NCI-H526 treated with DMSO at 0.1 percent for 48 hours (cell line): Measurements from ENCODE around the gene VWA7.
A peak's percentile ranks its signal among the peaks of the same experiment; 100 is the strongest.

Source experiments
- DNase-seq: peaks from one replicate; lab custom pipeline; 2025; lab: John Stamatoyannopoulos, UW

The VWA7 gene

GRCh38 chr6:31752739-31753319, 24.3 kb downstream of the VWA7 start:
- DNase-seq = no peak

GRCh38 chr6:31750411-31751022, 26.6 kb downstream of the VWA7 start:
- no peak for DNase-seq

DNA sequence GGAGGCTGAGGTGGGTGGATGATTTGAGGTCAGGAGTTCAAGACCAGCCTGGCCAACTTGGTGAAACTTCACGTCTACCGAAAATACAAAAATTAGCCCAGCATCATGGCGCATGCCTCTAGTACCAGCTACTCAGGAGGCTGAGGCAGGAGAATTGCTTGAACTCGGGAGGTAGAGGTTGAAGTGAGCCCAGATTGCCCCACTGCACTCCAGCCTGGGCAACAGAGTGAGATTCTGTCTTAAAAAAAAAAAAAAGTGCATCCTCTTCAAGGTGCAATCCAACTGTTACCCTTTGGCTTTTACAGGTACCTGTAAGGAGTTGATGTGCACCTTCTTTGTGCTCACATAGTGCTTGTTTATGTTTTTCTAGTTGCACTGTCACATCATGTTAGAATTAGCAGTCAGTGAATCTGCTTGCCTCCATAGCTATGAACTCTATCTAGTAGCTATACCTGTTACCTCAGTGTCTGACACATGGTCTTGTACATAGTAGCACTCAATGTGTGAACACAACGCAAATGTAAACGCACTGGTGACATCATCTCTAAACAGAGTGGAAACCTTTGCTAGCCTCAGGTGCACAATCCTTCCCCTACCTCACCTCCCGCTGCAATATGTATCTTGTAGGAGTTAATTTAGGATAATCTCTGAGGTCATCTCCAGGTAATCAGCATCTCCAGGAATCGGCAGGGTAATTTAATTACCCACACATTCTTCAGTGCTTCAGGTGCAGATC, 27.7 kb downstream of the VWA7 start:
- no peak for DNase-seq

- no peak for DNase-seq
Observed at GRCh38 chr6:31744422-31744821, 32.7 kb downstream of the VWA7 start.

DNA sequence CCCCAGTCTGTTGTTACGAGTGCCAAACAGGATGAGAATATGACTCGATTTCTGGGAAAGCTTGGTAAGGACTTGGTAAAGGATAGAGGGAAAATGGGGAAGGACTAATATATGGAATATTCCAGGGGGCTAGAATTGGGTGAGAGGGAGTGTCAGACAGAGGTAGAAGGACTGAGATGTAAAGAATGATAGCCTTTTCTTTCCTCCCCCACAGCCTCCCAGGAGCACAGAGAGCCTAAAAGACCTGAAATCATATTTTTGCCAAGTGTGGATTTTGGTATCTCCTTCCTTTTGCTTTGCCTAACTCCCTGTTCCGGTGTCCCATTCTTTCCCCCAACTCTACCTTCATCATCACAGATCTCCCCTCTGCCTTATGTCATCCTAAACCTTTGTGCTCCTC, 34.2 kb downstream of the VWA7 start:
- no peak for DNase-seq

DNA sequence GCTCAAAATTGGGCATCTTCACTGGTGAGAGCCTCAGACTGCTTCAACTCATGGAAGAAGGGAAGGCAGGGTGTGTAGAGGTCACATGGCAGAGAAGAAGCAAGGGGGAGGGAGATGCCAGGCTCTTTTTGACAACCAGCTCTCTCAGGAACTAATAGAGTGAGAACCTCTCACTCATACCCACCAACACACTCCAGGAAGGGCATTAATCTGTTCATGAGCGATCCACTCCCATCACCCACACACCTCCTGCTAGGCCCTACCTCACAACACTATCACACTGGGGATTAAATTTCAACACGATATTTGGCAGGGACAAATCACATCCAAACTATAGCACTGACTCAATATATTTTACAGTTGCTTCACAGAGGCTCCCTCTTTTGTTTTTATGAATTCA, 35.3 kb downstream of the VWA7 start:
- no peak for DNase-seq

- DNase-seq = no peak
Observed at GRCh38 chr6:31740397-31741223, 36.5 kb downstream of the VWA7 start.

GRCh38 chr6:31739639-31740396, 37.3 kb downstream of the VWA7 start, which contains the start of gene MSH5:
TSS of gene MSH5 (plus strand) at chr6:31740005. CDS start at chr6:31740467, 462 bp downstream.
- DNase-seq = peak; percentile 97

DNA sequence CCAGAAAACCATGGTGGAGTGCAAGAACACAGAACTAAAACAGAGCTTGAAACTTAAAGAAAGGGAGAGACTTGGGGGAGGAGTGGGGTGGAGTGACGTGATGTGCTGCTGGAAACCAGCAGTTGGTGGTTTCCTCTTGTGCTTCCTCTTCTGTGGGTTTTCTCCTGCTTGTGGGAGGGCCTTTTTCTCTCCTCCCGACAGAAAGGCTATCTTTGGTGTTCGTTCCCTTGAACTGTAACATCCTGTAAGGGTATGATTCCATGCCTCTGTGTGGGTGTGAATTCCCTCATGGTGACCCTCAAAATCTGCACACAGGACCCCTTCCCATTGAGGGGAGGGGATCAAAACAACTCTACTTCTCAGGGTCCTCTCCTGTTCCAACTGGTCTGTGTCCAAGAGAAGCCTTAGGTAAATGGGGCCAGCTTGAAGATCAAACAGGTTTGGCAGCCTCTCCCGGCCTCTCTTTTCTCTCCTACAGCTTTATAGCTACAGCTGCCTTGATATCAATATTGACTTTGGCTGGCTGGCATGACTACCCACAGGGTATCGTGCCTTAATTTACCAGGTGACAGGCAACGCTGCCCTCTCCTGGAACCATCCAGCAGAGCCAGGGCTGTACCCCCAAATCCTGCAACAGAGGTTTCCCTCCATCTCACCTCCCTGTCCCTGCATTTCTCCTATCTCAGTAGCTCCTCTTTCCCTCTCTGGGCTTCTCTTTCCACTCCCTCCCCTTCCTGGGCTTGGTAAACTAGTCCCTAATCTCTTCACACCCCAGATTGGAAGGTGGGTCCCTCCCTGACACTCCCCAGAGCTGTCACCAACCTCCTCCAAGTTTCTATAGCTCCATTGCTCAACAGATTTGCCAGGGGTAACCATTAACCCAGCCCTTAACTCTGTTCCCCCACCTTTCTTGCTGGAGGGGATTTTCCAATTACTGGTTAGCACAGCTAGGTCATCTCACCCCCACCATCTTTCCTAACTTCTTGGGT, 38.8 kb downstream of the VWA7 start:
- peak; percentile 48 for DNase-seq

- no peak for DNase-seq
Observed at GRCh38 chr6:31737315-31737990, 39.7 kb downstream of the VWA7 start.

DNA sequence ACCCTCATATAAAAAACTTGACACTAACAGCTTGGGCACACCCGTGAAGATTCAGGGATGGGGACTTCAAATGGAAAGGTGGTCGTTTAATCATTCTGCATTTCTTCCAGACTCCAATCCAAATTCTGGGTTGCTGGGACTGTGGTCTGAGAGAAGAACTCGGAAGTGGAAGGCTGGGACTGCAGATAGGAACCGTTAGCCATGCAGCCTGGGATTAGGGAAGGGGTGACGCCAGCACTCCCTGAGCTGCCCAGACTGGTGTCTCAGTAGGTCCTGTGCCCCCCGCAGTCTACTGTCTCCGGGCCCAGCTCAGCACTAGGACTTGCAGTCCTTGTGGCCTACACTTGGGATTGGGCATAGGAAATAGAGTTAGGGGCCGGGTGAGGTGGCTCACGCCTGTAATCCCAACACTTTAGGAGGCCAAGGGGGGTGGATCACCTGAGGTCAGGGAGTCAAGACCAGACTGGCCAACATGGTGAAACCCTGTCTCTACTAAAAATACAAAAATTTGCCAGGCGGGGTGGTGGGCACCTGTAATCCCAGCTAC, 40.3 kb downstream of the VWA7 start:
- no peak for DNase-seq

GRCh38 chr6:31736021-31736767, 40.9 kb downstream of the VWA7 start, which contains the start of gene CLIC1:
TSS of gene CLIC1 (minus strand) at chr6:31736530. CDS start at chr6:31736300, 230 bp downstream.
- DNase-seq = peak; percentile 56

DNA sequence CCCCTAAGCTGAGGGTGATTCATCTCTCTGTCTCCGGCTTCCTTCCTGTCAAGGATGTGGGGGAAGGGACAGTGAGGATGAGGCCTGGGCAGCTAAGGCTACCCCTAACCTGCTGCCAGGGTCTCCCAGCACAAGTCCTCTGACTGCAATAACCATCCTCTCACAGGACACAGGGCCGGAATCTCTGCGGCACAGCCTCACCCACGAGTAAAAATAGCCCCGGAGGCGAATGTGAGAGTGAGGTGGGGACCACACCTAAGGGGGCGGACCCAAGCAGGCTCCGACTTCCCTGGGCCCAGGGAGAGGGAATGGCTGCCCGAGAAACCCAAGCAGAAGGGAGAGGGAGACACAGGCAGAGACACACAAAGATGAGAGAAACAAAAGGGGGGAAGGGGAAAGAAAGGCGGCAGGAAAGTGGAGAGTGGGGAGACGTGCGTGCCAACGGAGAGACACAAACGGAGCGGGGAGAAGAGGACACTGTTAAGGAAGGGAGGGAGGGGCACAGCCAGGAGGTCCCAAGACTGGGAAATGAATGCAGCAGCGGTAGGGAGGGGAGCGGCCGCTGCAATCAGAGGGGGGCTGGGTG, 42.2 kb downstream of the VWA7 start:
- no peak for DNase-seq

- DNase-seq = no peak
Observed at GRCh38 chr6:31734247-31734820, 42.8 kb downstream of the VWA7 start.

- no peak for DNase-seq
Observed at GRCh38 chr6:31733734-31734133, 43.4 kb downstream of the VWA7 start.

- DNase-seq = no peak
Observed at GRCh38 chr6:31732029-31732428, 45.1 kb downstream of the VWA7 start.

GRCh38 chr6:31730631-31731086, 46.5 kb downstream of the VWA7 start:
- DNase-seq = no peak
